ENCODE results near the gene HEXA. TPM values are rescaled to one million over a fixed set of nuclear protein-coding genes. Genes with fewer than 3 reads are reported as not detected.

The HEXA gene
- total and polyA plus RNA-seq, 9 of the 15 experiments (the other 6 are each of a cell fraction or from before 2014, with no cell fraction given), result 22.2 to 136 (median 68.9) TPM

- no peak for TF ChIP-seq ZNF277 (CRISPR knock-in tag; IDR thresholded peaks at IDR 0.05; ENCODE audit: borderline replicate concordance)
- no peak for TF ChIP-seq SFPQ (IDR thresholded peaks at IDR 0.05; ENCODE audit: low read depth, low read length)
- no peak for TF ChIP-seq SPI1 (IDR thresholded peaks at IDR 0.05; ENCODE audit: borderline replicate concordance, low read depth, low read length)
- no peak for TF ChIP-seq ETS2 (tag; IDR thresholded peaks at IDR 0.05; ENCODE audit: borderline replicate concordance, poor library complexity, severe bottlenecking)
- TF ChIP-seq ZNF561 (CRISPR knock-in tag; conservative IDR thresholded peaks at IDR 0.05), result no peak
- no peak for TF ChIP-seq CEBPZ (IDR thresholded peaks at IDR 0.05; ENCODE audit: borderline replicate concordance, low read depth, low read length)
- TF ChIP-seq ZNF639 (CRISPR knock-in tag; conservative IDR thresholded peaks at IDR 0.05 in 1 of 2, IDR thresholded peaks at IDR 0.05 in 1 of 2), result no peak
- 0 out of 2 replicates have a peak, but pooled peaks have one; percentile 21 for TF ChIP-seq BMI1 (IDR thresholded peaks at IDR 0.05; ENCODE audit: low read length)
- TF ChIP-seq ZNF696 (CRISPR knock-in tag; conservative IDR thresholded peaks at IDR 0.05), result no peak
- TF ChIP-seq NFIC (IDR thresholded peaks at IDR 0.05), result no peak
- TF ChIP-seq BCL6 (CRISPR knock-in tag; IDR thresholded peaks at IDR 0.05), result no peak
- no peak for TF ChIP-seq SMC3 (conservative IDR thresholded peaks at IDR 0.05; ENCODE audit: insufficient read depth, low read depth, low read length)
- peak in 1 of 2 experiments; percentile 30; a peak in 1 of 4 replicates for TF ChIP-seq KDM1A (IDR thresholded peaks at IDR 0.05)
- TF ChIP-seq PHF8 (IDR thresholded peaks at IDR 0.05; ENCODE audit: borderline replicate concordance, low read length), result no peak
Measured at GRCh38 chr15:72319985-72320671, 55.7 kb downstream of the HEXA start, which contains the start of gene CELF6 (continued).
